GM20000 (cell line): ENCODE results near the gene TSPEAR.
"Not testable (repeated sequence)": the region's sequence is repeated elsewhere in the genome, so short reads cannot be mapped to it uniquely, and the experiment has no call there.

ENCODE experiments used
- DNase-seq: peaks from one replicate; pipeline ENCODE4 v3.0.0; 2012; ENCODE audit warnings: low spot score
- TF ChIP-seq, protein P1 (sequence below): IDR thresholded peaks from 2 replicates; pipeline ENCODE4 v1.5.1; 2012; ENCODE audit warnings: mild to moderate bottlenecking, control low read depth; ENCODE audit errors: extremely low read depth, missing control alignments

The TSPEAR gene

DNA sequence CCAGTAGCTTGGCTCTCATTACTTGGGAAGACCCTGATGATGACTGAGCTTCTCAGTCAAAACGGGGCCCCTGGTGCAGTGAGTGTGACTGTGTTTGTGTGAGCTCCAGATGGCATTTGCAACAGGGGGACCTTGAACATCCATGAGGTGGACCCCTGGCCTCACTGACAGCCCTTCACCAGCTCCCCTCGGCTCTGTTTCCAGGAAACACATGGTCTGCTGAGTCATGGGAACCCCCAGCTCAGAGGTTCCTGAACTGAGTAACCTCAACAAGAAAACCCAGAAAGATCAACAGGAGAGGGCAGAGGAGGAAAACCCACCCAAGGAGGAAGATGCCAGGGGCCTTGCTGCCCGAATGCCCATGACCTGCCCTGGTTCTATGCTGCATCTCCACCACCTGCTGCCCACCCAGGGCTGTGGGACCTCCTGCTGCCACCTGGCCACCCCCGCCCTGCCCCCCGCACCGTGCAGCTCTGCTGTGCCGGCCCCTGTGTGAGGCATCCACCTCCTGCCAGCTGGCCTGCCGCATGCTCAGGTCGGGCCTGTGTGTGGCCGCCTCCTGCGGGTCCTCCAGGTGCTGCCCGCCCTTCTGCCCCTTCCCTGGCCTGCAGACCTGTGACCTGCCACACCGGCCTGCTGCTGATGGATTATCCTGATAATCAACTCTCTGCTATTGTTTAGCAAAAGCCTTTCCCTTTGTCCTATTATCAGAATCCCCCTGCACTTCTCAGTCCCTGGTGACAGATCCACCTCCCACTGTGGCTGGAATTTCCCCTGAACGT lies 25.2 kb downstream of the TSPEAR start:
- DNase-seq, result no peak
- TF ChIP-seq, protein P1, sequence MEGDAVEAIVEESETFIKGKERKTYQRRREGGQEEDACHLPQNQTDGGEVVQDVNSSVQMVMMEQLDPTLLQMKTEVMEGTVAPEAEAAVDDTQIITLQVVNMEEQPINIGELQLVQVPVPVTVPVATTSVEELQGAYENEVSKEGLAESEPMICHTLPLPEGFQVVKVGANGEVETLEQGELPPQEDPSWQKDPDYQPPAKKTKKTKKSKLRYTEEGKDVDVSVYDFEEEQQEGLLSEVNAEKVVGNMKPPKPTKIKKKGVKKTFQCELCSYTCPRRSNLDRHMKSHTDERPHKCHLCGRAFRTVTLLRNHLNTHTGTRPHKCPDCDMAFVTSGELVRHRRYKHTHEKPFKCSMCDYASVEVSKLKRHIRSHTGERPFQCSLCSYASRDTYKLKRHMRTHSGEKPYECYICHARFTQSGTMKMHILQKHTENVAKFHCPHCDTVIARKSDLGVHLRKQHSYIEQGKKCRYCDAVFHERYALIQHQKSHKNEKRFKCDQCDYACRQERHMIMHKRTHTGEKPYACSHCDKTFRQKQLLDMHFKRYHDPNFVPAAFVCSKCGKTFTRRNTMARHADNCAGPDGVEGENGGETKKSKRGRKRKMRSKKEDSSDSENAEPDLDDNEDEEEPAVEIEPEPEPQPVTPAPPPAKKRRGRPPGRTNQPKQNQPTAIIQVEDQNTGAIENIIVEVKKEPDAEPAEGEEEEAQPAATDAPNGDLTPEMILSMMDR, result no peak

DNA sequence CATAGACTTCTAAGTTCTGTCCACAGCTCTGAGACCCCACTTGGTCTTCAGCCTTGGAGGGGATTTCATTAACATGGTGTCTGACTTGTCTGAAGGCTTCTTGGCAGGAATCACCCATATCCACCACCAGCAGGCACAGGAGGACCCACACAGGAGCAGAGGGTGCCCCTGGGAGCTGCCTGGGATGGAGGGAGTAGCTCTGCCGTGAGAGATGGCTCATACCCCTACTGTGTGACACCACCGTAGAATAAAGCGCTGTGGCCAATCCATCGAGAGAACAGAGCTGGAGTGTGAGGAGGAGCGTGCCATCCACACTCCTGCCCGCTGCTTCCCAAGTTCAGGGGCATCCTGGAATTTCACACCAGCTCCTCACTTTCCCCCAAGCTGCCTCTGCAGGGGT lies 26.3 kb downstream of the TSPEAR start:
- DNase-seq, result not testable (repeated sequence)

DNA sequence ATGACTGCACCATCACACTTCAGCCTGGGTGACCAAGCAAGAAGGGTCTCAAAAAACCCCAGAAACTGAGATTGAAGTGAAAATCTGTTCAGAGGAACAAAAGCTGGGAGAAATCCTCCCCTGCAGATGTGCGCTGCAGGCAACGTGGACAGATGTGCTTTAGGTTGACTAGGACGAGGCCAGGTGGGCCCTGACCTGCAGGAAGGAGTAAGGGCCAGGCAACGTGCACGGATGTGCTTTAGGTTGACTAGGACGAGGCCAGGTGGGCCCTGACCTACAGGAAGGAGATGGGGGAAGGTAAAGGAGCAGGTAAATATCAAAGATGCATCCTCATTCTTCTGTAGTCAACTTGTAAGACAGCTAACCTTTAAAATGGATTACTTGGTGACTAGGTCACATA lies 26.9 kb downstream of the TSPEAR start:
- TF ChIP-seq, protein P1, result no peak
- no peak for DNase-seq

DNA sequence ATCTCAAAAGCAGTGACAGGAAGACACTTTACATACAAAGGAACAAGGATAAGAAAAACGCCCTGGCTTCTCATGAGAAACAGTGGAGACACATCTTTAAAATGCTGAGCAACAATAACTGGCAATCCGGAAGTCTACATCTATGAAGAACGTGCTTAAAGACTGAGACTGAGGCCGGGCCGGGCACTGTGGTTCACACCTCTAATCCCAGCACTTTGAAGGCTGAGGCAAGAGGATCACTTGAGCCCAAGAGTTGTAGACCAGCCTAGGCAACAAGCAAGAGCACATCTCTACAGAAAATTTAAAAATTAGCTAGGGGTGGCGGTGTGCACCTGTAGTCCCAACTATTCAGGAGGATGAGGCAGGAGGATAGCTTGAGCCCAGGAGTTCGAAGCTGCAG lies 27.3 kb downstream of the TSPEAR start:
- TF ChIP-seq, protein P1, result no peak
- DNase-seq, result no peak

DNA sequence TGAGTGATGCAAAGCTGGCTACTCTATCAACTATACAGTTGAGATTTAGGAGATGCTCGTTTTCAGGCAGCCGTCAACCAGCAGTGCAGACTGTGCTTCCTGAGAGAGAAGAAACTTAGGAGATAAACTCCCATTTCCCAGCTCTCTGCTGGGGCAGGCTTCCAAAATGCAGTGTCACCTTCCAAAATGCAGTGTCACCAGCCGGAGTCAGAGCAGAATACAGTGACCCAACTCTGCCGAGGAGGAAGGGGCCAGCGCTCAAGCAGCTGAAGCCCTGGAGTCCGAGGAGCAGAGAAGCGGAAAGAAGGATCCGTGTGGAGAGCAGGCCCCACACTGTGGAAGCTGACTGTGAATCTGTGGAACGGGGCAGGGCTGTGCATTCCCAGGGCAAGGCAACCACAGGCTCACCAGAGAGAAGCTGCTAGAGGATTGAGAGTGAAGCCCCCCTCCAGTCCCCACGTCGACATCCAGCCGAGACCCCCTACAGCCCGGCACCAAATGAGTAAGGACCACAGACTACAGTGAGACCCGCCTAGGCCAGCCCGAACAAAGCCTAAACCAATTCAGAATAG lies 28.7 kb downstream of the TSPEAR start:
- DNase-seq, result no peak
- TF ChIP-seq, protein P1, result no peak

DNA sequence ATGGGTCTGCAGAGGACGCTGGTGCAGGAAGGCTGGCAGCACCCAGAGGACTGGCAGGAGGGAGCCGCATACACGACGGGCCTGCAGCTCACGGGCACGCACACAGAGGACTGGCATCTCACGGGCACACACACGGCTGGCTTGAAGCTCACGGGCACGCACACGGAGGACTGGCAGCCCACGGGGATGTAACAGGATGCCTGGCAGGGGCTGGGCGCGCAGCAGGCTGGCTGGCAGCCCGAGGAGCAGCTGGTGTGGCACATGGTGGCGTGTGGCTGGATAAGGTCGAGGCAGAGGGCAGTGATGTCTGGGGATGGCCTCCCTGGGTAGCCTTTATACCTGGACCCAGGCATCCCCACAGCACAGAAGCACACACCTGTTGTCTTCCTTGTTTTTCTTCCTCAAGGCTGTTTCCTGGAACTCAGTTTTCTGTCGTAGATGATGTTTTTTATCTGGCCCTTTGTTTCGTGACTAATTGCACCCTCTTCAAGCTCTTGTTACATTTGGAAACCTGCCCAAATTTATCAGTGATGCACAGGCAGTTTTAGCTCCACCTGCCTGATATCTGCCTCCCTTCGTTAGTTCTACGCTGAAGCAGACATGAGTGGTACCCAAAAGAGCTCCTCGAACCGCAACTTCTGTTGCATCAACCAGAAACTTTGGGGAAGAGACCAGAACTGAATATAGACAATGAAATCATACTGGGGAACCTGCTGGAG lies 29.4 kb downstream of the TSPEAR start, which contains the start of gene KRTAP12-1:
TSS of gene KRTAP12-1 (minus strand) at position 303 of the 719 bp plus-strand sequence. CDS start at position 263, 40 bp downstream.
- TF ChIP-seq, protein P1, result no peak
- no peak for DNase-seq

DNA sequence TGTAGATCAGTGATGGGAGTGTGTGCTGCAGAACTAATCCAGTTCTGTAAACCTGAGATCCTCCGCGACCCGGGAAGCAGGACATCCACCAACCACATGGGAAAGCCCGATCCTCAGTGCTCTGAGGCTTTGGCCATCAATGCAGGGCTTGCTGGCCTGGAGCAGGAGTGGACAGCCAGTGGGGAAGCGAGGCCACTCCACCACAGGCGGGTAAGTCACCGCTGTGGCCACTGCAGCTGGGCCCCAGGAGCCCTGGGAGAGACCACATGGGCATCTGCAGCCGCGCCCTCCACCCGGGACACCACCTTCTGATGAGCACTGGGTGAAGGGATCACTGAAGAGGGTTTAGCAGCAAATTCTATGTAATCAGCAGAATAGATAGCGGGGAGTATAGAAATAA lies 30.2 kb downstream of the TSPEAR start:
- DNase-seq, result no peak
- TF ChIP-seq, protein P1, result no peak
